NCI-H1436 (cell line): ENCODE results near the gene KRTAP9-8.
"Not testable (repeated sequence)": the region's sequence is repeated elsewhere in the genome, so short reads cannot be mapped to it uniquely, and the experiment has no call there.

Experiments
- DNase-seq: peaks from one replicate; lab custom pipeline; 2025; lab: John Stamatoyannopoulos, UW

The KRTAP9-8 gene

GRCh38 chr17:41255381-41256290, 17.8 kb downstream of the KRTAP9-8 start, which contains the start of gene KRTAP9-9:
Gene KRTAP9-9, plus strand, starts transcription at chr17:41255384.
- DNase-seq = not testable (repeated sequence)

DNA sequence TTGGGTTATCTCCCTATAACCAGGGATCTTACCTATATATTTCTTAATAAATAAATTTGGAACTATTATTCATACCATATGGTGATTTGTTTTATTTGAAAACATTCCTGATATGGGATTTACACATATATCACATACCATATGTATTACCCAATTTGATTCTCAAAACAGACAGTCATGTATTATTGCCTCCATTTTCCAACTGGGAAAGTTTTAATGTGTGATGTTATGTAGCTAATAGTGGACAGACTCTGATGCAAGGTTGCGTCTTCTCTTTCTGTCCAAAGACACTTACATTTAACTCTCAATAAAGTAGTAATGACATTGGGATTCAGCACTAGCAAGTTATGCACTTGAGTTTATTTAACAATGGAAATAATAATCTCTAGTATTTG, 18.5 kb downstream of the KRTAP9-8 start:
- DNase-seq = no peak

- DNase-seq = no peak
Observed at GRCh38 chr17:41258406-41258805, 20.6 kb downstream of the KRTAP9-8 start.

DNA sequence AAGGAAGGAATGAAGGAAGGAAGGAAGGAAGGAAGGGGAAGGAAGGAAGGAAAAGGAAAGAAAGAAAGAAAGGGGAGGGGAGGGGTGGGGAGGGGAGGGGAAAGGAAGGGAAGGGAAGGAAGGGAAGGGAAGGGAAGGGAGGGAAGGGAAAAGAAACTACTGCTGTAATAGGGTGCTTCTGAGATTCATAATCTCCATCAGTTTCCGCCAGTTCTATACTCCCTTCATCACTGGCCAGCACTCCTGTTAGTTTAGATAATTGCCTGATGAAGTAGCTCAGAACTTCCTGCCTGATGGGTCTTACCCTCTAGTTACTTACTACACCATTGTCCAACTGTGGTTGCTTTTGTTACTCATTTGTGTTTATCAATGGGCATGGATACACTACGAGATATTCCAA, 25.4 kb downstream of the KRTAP9-8 start:
- DNase-seq = no peak

- DNase-seq = no peak
Observed at GRCh38 chr17:41264599-41264998, 26.8 kb downstream of the KRTAP9-8 start.

DNA sequence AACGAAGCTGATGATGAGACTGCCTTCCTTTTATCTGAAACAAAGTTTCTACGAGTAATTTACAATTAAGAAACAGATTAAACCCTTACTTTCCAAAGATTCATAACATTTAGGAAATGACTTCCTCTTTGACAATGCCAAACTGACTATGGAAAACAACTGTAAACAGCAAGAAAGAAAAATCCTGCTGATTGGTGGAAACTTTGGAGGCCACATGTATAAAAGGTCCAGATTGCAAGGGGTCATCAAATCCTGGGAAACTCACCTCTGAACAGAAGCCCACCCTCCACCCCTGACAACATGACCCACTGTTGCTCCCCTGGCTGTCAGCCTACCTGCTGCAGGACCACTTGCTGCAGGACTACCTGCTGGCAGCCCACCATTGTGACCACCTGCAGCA, 27.3 kb downstream of the KRTAP9-8 start, which contains the start of gene KRTAP9-6:
KRTAP9-6 (plus strand) TSS at position 301 of the 400 bp plus-strand sequence; CDS start at position 301, 0 bp downstream.
- DNase-seq = no peak

- DNase-seq = no peak
Observed at GRCh38 chr17:41267711-41268110, 29.9 kb downstream of the KRTAP9-8 start.

DNA sequence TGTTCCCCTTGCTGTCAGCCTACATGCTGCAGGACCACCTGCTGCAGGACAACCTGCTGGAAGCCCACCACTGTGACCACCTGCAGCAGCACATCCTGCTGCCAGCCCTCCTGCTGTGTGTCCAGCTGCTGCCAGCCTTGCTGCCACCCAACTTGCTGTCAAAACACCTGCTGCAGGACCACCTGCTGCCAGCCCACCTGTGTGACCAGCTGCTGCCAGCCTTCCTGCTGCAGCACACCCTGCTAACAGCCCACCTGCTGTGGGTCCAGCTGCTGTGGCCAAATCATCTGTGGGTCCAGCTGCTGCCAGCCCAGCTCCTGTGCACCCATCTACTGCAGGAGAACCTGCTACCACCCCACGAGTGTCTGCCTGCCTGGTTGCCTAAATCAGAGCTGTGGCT, 33.5 kb downstream of the KRTAP9-8 start:
- DNase-seq = not testable (repeated sequence)

- no peak for DNase-seq
Observed at GRCh38 chr17:41271858-41272257, 34.1 kb downstream of the KRTAP9-8 start.

DNA sequence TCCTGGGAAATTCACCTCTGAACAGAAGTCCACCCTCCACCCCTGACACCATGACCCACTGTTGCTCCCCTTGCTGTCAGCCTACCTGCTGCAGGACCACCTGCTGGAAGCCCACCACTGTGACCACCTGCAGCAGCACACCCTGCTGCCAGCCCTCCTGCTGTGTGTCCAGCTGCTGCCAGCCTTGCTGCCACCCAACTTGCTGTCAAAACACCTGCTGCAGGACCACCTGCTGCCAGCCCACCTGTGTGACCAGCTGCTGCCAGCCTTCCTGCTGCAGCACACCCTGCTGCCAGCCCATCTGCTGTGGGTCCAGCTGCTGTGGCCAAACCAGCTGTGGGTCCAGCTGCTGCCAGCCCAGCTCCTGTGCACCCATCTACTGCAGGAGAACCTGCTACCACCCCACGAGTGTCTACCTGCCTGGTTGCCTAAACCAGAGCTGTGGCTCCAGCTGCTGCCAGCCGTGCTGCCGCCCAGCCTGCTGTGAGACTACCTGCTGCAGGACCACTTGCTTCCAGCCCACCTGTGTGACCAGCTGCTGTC, 37.9 kb downstream of the KRTAP9-8 start, which contains the start of gene KRTAP9-7:
KRTAP9-7 (plus strand) TSS at position 51 of the 543 bp plus-strand sequence; CDS start at position 51, 0 bp downstream.
- DNase-seq = not testable (repeated sequence)

DNA sequence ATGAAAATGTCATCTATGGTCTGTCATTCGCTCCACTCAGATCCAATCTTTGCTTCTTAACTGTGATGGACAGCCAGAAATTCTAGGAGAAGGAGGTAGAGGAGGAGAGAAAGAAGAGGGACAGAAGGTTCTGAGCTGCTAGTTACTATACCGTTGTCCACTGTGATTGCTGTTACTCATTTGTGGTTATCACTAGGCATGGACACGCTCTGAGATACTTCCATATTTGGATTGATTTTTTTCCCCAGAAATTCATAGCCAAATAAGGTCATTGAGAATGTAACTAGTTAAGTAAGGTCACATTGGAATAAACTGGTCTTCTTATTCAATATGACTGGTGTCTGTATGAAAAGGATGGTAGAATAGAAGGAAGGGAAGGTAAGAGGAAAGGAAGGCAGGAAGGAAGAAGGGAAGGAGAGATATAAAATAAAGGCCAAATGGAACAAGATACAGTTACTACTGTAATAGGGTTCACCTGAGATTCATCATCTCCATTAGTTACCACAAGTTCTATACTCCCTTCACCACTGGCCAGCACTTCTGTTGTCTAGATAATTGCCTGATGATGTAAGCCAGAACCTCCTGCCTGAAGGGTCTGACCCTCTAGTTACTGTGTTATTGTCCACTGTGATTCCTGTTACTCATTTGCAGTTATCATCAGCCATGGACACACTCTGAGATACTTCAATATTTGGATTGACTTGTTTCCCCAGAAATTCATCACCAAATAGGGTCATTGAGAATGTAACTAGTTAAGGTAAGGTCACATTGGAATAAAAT, 40.6 kb downstream of the KRTAP9-8 start:
- no peak for DNase-seq

GRCh38 chr17:41284043-41284442, 46.2 kb downstream of the KRTAP9-8 start:
- no peak for DNase-seq

DNA sequence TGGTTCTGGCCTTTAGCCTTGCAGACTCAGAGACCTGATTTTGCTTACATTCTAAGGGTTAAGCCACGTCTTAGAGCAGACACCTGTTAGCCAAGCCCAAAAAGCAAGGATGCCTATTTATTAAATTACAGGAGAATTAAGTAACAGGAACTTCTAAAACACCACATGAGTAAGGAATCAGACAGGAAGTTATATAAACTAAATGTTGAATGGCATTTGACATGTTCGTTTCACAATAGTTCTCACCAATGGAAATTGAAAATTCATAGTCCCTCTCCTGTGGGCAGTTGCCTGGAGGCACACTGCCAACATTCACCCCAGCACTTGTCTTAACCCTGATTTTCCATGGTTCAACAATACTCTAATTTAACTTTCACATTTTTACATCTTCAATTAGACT, 46.7 kb downstream of the KRTAP9-8 start:
- DNase-seq = no peak

DNA sequence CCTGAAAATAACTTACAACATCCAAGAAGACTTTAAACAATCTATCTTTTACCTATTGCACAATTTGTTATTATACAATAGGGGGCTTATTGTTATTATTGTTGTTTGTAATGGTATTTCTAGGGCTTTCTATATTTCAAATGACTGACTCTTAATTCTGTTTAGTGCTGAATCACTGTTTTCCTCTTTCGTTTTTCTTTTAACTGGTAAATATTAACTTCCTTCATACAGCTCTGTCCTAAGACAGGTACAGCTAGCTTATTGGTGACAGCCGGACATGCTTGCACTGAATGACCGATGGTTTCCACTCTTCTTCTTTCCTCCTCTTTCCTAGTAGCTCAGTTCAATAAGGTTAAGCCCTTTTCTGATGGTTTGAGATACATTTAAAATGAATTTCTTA, 49.3 kb downstream of the KRTAP9-8 start:
- no peak for DNase-seq
